Hematopoietic multipotent progenitor cell treated with erythropoietin and hydrocortisone succinate and interleukin-3 and kit ligand, for 4 days (in vitro differentiated cells): ENCODE measurements around the gene ERICH4.
"Not testable (repeated sequence)": the region's sequence is repeated elsewhere in the genome, so short reads cannot be mapped to it uniquely, and the experiment has no call there.

ENCODE experiments used
- DNase-seq: peaks from one replicate; pipeline ENCODE4 v3.0.0-alpha.2; 2015

ERICH4 gene

DNA sequence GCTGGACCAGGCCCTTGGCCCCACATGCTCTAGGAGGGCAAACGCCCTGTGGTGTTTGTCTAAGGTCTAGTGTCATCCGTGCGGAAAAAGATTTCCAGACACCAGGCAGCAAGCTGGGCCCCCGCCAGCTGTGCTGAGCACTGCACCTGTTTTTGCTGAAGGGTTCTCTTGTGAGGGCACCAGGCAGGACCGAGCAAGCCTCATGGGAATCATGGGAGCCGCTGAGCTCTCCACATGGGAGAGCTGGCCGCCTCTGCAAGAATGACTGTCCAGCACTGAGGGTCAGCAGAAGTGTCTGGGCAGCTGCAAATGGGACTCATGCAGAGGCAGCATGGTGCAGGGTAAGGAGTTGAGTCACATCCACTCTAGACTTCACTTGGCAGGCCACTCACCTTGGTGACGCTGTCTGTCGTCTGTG is 27.8 kb upstream of the ERICH4 start:
- no peak for DNase-seq

DNA sequence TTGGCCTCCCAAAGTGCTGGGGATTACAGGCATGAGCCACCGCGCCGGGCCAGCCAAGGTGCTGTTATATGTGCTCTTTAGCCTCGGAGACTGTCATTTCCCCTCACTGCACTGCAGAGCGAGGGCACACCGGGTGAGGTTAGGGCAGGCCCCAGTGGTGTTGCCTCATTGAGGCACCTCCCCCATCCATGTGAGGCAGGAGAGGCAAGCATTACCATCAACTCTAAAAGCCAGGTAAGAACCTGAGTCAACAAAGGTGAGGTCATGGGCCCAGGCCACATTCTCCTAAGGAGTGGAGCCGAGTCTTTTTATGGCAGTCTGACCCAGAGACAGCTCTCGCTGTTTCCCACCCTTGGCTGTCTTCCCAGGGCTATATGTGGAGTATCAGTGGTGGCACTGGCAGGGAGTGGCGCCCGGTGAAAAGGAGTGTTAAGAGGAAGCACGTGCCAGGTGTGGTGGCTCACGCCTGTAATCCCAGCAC is 26.7 kb upstream of the ERICH4 start:
- no peak for DNase-seq

DNA sequence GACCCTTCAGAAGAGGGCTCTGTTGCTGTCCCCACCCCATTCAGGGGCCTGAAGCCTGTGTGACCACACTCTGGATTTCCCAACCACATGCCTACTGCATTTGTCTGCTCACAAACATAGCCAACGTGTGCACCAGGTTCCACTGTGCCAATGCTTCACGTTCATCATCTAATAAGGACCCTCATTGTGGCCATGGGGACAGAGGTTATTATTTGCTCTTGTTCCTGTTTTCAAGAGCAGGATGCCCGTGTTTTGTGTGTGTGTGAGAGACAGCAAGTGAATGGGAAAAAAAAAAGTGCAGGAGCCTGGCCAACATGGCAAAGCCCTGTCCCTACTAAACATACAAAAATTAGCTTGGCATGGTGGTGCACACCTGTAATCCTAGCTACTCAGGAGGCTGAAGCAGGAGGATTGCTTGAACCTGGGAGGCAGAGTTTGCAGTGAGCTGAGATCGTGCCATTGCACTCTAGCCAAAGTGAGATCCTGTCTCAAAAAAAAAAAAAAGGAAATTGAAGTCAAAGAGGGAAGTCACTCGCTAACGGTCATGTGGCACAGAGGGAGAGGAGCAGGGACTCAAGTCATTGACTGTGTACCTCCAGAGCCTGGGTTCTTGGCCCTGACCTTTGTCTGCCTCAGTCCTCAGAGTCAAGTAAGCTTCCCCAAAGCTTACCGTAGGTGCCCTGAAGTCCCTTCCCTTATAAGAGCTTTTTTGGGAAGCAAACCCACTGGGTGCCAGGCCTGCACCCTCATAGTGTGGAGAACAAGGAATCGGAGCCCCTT is 22.7 kb upstream of the ERICH4 start:
- peak; percentile 84 for DNase-seq

DNA sequence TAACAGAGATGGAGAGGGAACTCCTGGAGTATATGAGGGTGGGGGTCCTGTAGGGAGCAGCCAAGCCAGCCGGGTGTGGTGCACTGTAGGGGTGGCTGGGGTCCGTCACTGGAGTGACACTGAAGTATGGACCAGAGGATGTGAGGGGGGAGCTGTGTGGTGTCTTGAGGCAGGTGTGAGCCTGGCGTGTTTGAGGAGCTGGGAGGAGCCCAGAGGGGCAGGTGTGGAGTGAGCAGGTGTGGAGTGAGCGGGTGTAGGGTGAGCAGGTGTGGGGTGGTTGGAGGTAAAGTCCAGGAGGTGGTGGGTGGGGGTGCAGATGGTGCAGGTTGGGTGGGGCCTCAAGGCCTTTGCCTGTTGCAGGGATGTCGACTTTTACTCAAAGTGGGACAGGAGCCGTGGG is 21.6 kb upstream of the ERICH4 start:
- no peak for DNase-seq

DNA sequence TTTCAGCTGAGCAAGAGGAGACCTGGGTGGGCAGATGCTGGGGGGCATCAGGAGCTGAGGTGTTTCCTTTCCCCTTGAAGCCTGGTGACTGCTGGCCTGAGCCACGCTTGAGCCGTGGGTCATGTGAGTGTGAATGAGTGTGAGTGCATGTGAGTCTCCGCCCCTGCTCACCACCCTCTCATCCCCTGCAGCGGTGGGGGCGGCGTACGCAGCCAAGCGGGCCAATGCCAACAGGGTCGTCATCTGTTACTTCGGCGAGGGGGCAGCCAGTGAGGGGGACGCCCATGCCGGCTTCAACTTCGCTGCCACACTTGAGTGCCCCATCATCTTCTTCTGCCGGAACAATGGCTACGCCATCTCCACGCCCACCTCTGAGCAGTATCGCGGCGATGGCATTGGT is 21.0 kb upstream of the ERICH4 start:
- DNase-seq, result no peak

DNA sequence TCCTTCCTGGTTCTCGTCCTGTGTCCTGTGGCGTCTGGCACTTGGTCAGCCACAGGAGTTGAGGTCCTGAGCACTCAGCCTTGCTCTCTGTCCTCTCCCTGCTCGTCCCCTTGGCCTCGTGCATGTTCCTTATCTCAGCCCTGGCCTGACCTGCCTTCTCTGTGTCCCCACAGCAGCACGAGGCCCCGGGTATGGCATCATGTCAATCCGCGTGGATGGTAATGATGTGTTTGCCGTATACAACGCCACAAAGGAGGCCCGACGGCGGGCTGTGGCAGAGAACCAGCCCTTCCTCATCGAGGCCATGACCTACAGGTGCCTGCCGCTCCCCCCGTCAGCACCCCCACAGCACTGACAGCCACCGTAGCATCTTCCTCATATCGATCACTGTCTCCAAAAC is 20.5 kb upstream of the ERICH4 start:
- DNase-seq, result no peak

DNA sequence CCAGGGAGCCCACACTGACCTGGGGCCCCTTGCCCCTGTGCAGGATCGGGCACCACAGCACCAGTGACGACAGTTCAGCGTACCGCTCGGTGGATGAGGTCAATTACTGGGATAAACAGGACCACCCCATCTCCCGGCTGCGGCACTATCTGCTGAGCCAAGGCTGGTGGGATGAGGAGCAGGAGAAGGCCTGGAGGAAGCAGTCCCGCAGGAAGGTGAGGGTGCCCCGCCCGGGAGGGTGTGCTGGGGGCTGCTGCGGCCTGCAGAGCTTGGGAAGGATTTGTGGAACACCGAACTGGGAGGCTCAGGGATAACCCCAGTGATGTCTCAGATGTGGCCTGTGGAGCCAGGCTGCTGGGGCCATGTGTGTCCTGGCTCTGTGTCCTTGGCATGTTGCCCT is 20.0 kb upstream of the ERICH4 start:
- DNase-seq, result no peak

DNA sequence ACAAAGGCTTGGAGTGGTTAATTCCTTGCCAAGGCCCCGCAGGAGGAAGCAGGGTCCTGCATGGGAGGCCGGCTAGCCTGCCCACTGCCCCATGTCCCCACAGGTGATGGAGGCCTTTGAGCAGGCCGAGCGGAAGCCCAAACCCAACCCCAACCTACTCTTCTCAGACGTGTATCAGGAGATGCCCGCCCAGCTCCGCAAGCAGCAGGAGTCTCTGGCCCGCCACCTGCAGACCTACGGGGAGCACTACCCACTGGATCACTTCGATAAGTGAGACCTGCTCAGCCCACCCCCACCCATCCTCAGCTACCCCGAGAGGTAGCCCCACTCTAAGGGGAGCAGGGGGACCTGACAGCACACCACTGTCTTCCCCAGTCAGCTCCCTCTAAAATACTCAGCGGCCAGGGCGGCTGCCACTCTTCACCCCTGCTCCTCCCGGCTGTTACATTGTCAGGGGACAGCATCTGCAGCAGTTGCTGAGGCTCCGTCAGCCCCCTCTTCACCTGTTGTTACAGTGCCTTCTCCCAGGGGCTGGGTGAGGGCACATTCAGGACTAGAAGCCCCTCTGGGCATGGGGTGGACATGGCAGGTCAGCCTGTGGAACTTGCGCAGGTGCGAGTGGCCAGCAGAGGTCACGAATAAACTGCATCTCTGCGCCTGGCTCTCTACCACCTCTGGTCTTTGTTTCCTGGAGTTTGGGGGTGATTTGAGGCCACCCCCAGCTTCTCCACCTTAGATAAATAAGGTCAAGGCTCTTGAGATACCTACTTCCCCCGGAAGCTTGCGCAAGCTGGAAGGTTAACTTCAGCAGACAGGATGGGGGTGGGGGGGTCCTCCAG is 18.4 kb upstream of the ERICH4 start:
- DNase-seq, result peak; percentile 63

DNA sequence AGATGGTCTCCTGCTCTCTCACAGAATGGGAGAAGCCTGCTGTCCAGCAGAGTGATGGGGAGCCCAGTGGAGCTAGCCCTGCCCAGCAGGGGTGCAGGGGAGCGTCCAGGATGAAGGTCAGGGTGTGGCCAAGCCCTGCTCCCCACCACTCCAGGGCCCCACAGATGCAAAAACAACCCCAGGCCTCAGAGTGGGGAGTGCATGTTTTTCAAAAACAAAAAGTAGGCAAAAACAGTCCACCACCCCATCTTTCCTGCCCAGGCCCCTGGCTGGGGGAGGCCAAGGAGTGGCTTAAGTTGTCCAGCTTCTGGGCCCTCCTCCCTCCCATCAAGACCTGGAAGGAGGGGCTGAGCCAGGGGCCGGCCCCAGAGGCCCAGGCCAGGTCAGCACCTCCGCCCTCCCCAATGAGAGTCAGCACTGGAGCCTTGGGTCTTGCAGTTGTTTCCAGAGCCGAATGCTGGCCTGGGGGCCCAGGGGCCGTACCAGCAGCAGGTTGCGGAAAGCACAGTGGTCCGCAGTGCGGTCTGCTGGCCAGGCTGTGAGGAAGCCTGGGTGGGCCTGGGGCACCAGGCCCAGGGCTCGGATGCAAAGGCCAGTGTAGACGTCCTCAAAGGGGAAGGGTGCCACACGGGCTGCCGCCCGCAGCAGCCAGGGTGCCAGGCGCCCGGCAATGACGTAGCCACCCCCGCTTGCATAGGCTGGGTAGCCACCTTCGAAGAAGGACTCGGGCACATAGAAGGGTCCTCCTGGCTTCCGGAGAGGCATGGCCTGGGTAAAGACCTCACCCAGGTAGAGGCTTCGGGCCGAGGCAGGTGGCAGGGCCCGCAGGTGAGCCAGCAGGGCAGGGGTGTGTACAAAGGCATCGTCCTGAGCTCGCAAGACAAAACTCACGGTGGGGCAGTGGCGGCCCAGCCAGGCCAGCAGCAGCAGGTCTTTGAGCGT is 17.5 kb upstream of the ERICH4 start:
- DNase-seq, result no peak

DNA sequence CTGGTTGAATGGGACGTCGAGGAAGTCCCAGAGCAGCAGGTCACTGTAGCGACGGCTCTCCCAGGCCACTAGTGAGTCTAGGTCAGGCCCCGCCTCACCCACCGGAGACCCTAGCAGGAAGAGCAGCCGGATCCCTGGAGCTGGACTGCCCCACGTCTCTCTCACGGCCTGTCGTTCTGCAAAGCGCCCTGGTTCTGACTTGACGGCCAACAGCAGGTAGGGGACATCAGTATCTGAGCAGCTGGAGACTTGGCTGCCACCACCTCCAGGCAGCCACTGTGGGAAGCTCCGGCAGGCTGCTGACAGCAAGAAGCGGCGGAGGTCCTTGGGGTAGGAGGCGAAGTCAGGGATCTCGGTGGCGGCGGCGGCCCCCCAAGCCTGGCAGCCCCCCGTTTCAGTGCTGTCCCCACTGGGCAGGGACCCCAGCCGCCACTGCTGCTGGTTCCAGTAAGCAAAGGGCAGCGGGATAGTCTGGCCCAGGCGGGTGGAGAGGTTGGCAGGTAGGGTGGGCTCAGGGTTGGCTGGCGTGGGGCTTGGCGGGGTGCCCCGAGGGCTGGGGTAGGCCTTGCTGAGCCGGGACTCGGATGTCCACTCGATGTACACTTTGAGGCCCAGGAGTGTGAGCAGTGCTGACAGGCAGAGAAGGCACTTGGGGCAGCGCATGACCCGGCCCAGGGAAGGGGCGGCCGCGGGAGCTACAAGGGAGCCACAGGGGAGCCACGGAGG is 16.7 kb upstream of the ERICH4 start:
- DNase-seq, result no peak

DNA sequence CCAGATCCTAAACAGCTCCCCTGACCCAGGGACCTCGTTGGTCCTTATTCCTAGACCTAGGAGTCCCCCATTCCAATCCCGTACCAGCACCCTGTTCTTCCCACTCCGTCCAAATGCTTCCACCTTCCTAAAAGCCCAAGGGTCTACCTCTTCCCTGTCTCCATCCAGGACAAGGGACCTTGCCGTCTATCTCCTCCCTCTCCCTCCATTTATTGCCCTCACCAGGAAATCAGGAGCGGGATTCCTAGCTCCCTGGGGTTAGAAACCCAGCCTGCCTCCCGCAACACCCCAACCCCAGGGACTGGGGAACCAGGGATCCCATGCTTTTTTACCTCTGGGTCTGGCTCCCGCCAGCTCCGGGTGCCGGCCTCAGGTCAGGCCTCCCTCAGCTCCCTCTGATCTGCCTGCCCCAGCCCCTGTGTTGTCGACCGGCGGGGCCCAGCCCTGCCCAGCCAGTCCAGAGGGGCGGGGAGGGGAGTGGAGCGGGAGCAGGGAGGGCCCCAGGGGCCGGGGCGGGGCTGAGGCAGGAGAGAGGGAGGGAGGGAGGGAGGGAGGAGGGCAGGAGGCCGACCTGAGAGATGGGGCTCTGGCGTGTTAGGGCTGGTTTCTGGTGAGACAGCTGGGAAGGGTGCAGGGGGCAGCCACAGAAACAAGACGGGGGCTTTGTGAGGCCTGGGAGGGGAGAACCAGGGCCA is 15.9 kb upstream of the ERICH4 start, which contains the start of gene B3GNT8:
Gene B3GNT8, minus strand, starts transcription at position 423 of the 695 bp plus-strand sequence. CDS start 596 bp downstream, outside the sequence.
- DNase-seq, result peak; percentile 94

DNA sequence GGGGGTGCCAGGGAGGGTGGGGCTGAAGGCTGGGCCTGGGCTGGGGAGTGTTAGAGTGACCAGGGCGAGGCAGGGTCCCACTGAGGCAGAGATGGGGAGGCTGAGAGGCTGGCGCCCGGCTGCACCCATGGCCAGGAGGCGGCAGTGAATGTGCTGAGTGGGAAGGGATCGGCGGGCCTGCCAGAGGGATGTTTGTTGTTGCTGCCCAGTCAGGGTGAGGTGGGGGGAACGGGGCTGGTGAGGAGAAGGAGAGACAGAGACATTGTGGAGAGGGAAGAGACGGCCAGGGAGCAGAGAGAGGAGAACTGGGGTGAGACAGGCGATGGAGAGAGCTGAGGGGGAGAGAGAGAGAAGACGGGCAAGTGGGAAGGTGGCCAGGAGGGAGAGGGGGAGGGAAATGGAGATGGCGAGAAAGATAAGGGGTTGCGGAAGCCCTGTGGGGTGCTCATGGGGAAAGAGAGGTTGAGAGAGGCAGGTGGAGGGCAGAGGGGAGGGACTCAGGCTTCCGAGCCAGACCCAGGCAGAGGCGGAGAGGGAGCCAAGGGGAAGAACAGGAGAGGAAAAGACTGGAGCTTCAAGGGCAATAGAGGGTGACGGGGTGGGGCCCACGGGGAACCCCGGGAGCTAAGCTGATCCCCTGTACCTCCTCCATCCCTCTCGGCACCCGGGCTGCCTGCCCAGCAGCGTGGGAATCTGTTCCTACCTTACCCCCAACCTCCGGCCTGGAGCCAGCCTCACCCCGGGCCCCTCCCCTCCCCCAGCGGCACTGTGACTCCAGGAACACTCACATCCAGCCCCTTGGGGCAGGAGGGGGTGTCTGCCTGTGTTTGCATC is 15.1 kb upstream of the ERICH4 start:
- DNase-seq, result peak; percentile 75

DNA sequence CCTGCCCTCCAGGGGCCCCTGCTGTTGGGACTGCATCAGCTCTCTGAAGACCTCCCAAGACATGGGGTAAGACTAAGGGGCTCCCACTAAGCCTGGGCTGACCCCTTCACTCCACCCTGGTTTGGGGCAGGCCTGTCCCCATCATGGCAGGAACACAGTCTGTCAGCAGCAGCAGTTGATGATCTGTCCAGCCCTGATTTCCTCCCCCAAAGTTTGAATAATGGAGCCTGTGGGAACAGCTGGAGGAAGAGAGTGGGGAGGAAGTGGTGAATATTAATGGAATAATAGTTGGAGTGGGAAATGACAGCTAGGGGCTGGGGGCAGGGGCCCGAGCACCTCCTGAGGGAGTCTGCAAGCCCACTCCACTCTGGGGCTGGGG is 14.5 kb upstream of the ERICH4 start:
- no peak for DNase-seq

DNA sequence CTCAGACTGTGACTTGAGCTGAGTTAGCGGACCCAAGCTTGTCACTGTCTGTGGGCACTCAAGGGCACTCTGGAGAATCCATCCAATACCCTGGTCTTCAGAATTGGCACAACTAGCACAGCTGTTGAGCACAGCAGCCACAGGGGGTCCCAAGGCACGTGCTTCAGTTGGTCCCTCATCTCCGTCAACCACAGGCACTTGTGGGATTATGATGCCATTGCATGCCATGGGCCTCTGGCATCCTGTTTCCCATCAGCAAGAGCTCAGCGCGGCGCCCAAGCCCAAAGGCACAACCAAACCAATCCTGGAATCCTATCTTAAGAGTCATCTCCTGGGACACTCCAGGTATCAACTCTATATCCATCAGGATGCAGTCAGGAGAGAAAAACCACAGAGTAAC is 12.0 kb upstream of the ERICH4 start:
- DNase-seq, result no peak

DNA sequence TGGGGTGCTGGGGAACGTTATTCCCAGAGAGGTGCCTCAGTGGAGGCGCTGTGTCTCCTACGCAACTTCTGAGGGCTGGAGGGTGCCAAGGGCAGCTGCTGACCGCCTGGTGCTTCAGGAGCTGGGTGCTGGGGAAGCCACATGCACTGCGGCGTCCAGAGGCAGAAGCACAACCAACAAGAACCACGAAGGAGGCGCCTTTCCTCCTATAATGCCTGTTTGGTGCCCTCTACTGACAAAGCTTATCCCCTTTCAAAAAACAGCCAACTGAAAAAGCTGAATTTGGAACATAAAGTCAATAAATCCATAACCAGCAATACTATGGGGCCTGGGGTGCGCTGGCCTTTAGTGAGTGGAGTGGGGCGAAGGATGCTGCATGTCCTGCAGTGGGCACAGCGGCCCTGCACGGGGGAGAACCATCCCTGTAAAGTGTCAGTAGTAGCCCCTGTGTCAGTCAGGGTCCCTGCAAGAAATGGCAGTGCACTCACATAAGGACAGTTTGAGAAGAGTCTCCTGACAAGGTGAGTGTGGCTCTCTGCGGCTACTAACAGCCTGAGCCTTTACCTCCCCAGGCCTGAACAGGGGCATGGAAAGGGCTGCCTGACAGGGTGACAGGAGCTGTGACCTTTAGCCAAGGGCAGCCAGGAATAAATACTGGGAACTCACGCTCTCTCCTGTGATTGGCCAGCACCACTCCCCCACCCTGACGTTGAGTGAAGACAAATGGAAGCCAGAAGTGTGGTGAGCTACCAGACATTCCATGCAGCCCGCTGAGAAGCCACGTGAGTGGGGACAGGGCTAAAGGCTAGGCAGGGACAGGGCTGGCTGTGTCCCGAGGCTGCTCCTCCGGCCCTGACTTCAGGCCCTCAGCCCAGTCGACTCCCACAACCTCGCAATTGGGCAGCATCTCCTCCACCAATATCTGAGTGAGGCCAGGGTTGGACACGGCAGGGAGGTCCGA is 11.2 kb upstream of the ERICH4 start:
- peak; percentile 81 for DNase-seq

DNA sequence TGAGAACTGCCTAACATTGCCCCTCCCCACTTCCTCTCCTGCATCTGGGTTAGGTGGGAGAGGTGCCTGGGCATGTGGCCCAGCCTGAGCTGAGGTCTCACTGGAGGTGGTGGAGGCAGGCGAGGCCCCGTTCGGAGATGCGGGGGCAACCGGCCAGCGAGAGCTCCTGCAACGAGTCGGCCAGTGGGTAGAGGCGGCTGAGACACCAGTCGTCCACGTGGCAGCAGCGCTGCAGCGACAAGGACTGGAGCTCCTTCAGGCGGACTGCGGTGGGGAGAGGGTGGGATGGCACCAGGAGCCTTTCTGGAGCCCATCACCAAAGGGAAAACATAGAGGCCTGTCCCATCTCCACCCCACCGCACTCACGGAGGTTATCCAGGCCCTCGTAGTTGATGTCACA is 9.8 kb upstream of the ERICH4 start:
- DNase-seq, result no peak

DNA sequence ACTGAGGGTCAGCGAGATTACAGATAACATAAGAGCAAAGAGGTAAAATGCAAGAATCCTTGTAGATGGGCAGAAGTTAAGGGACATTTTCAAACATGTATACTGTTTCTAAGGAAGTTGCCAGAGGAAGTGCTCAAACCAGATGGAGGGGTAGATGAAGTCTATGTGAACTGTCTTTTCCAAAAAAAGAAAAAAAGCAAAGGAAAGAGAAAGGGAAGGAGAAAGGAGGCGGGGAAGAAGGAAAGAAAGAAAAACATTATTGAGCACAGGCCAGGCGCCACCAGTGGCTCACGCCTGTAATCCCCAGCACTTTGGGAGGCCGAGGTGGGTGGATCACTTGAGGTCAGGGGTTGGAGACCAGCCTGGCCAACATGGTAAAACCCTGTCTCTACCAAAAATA is 8.5 kb upstream of the ERICH4 start:
- DNase-seq, result peak; percentile 33

DNA sequence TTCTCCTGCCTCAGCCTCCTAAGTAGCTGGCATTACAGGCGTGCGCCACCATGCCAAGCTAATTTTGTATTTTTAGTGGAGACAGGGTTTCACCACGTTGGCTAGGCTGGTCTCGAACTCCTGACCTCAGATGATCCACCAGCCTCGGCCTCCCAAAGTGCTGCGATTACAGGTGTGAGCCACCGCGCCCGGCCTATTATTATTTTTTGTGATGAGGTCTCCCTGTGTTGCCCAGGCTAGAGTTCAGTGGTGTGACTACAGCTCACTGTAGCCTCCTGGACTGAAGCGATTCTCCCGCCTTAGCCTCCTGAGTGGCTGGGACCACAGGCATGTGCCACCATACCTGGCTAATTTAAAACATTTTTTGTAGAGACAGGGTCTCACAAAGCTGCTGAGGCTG is 7.6 kb upstream of the ERICH4 start:
- not testable (repeated sequence) for DNase-seq

DNA sequence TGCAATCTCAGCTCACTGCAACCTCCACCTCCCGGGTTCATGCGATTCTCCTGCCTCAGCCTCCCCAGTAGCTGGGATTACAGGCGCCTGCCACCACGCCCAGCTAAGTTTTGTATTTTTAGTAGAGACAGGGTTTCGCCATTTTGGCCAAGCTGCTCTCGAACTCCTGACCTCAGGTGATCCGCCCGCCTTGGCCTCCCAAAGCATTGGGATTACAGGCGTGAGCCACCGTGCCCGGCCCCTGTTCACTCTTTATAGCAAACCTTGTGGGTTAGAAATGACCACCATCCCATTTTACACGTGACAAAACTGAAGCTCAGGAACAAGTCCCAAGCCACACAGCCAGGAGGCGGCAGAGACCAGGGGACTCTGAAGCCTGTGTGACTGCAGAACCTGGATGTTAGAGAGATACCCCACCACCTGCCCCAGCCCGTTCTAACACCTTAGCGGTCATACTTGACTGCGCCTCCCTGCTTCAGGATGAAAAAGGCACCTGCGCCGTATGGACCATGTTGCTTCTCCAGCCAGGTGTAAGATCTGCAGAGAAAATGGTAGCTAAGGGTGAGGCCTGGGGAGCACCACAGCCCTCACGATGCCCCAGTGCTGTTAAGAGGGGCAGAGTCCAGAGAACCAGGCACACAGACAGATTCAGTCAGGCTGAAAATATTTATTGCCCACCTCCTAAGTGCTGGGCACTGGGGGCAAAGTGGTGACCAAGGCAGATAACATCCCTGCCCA is 6.9 kb upstream of the ERICH4 start:
- no peak for DNase-seq
